HFFc6 (cell line): ENCODE results near the gene RAD51AP1. TPM values are rescaled to one million over a fixed set of nuclear protein-coding genes. Genes with fewer than 3 reads are reported as not detected.
"Not testable (repeated sequence)": the region's sequence is repeated elsewhere in the genome, so short reads cannot be mapped to it uniquely, and the experiment has no call there.

ENCODE experiments used
- DNase-seq: peaks from one replicate; pipeline ENCODE4 v3.0.0-alpha.2; 2018
- H3K27ac Mint-ChIP-seq: 2 replicates; pipeline ENCODE4 v1.8.0; 2020; ENCODE audit warnings: mild to moderate bottlenecking, mixed read lengths
- H3K27me3 Mint-ChIP-seq: 2 replicates; pipeline ENCODE4 v1.8.0; 2021; ENCODE audit warnings: mild to moderate bottlenecking, moderate library complexity, mixed read lengths; ENCODE audit not compliant: insufficient read depth
- H3K36me3 Mint-ChIP-seq: 2 replicates; pipeline ENCODE4 v1.8.0; 2021; ENCODE audit warnings: low read depth, mixed read lengths
- H3K4me1 Mint-ChIP-seq: 2 replicates; pipeline ENCODE4 v1.8.0; 2020; ENCODE audit warnings: low read depth, mixed read lengths
- H3K4me3 Mint-ChIP-seq: 2 replicates; pipeline ENCODE4 v1.8.0; 2020; ENCODE audit warnings: mild to moderate bottlenecking, moderate library complexity, mixed read lengths
- H3K9me3 Mint-ChIP-seq: 2 replicates; pipeline ENCODE4 v1.8.0; 2020; ENCODE audit warnings: mild to moderate bottlenecking, mixed read lengths
- total RNA-seq, 6 experiments: library from RNA; stranded (reverse); fragmentation: NEBNext Ultra II Directional; extraction: Animal tissue kit (Norgen Biotek cat#: 25700); gene quantifications; 2 replicates in 1 of 6; 3 replicates in 5 of 6; pipeline ENCODE4 v1.2.3, GENCODE V29; 2021
- TF ChIP-seq, protein P1 (sequence below): fragments of 200-600 bp; sonication (generic); IDR thresholded peaks from 2 replicates; pipeline ENCODE4 v1.5.0; 2021; ENCODE audit warnings: antibody characterized with exemption, mild to moderate bottlenecking

RAD51AP1 gene
- total RNA-seq, 6 experiments from 2014 or later: 9.3 to 20.2 (median 18.0) TPM

DNA sequence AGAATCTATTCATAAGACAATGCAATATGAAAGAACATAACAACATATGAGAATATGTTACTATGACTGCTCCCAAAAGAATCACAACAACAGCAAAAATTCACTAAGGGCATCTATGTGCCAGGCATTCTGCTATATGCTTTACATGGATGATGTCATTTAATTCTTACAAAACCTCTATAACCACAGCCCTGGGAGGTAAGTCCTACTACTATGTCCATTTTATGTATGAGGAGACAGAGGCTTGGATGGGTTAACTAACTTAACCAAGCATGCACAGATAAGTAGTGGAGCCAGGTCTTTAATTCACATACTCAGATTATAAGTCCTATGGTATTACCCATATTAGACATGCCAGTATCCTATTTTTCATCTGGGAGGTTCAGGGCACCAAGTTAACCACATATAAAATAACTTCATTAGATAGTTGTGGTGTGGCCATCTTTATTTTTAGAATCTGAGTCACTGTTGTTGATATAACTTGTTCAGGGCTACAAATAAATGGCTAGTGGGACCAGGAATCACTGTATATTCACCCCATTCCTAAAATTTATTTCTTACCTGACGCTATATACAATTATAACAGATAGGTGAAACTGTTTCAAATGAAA is 33.2 kb upstream of the RAD51AP1 start:
- Mint-ChIP-seq H3K27ac (peak overlapping the region; percentile 19; the same call in 1 of the 2 replicates), H3K4me1 (peaks cover 25% of the 10 kb centered on the region), H3K4me3 (no peak overlapping the region), H3K36me3 (peaks cover 14% of the 10 kb centered on the region), H3K9me3 (no peaks in the 10 kb centered on the region), H3K27me3 (no peaks in the 10 kb centered on the region)
- DNase-seq: peak; percentile 51
- TF ChIP-seq, protein P1, sequence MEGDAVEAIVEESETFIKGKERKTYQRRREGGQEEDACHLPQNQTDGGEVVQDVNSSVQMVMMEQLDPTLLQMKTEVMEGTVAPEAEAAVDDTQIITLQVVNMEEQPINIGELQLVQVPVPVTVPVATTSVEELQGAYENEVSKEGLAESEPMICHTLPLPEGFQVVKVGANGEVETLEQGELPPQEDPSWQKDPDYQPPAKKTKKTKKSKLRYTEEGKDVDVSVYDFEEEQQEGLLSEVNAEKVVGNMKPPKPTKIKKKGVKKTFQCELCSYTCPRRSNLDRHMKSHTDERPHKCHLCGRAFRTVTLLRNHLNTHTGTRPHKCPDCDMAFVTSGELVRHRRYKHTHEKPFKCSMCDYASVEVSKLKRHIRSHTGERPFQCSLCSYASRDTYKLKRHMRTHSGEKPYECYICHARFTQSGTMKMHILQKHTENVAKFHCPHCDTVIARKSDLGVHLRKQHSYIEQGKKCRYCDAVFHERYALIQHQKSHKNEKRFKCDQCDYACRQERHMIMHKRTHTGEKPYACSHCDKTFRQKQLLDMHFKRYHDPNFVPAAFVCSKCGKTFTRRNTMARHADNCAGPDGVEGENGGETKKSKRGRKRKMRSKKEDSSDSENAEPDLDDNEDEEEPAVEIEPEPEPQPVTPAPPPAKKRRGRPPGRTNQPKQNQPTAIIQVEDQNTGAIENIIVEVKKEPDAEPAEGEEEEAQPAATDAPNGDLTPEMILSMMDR: no peak

GRCh38 chr12:4506430-4506829 is 32.3 kb upstream of the RAD51AP1 start:
- no peaks in the 10 kb centered on the region for H3K27me3 Mint-ChIP-seq
- DNase-seq: no peak
- peaks cover 25% of the 10 kb centered on the region for H3K4me1 Mint-ChIP-seq
- TF ChIP-seq, protein P1: no peak
- peaks cover 14% of the 10 kb centered on the region for H3K36me3 Mint-ChIP-seq
- no peak overlapping the region for H3K4me3 Mint-ChIP-seq
- H3K9me3 Mint-ChIP-seq: no peaks in the 10 kb centered on the region
- H3K27ac Mint-ChIP-seq: no peak overlapping the region

- no peaks in the 10 kb centered on the region for H3K27me3 Mint-ChIP-seq
- H3K4me3 Mint-ChIP-seq: peak overlapping the region; percentile 4; the same call in 1 of the 2 replicates
- H3K27ac Mint-ChIP-seq: peak overlapping the region; percentile 56
- H3K4me1 Mint-ChIP-seq: peaks cover 25% of the 10 kb centered on the region
- H3K9me3 Mint-ChIP-seq: no peaks in the 10 kb centered on the region
- DNase-seq: peak; percentile 61
- peaks cover 11% of the 10 kb centered on the region for H3K36me3 Mint-ChIP-seq
- TF ChIP-seq, protein P1: no peak
Observed at GRCh38 chr12:4506870-4507269, 31.8 kb upstream of the RAD51AP1 start.

DNA sequence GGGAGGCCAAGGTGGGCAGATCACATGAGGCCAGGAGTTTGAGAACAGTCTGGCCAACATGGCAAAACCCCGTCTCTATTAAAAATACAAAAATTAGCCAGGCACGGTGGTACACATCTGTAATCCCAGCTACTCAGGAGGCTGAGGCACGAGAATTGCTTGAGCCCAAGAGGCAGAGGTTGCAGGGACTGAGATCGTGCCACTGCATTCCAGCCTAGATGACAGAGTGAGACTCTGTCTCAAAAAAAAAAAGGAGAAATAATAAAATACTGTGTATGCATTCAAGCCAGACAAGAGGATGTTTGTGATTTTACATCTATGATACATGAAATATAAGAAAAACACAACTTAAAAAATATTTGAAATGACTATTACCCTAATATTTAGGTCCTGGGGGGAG is 30.2 kb upstream of the RAD51AP1 start:
- DNase-seq, H3K9me3 Mint-ChIP-seq, H3K27ac Mint-ChIP-seq, H3K27me3 Mint-ChIP-seq, H3K36me3 Mint-ChIP-seq, H3K4me3 Mint-ChIP-seq: not testable (repeated sequence)
- H3K4me1 Mint-ChIP-seq: peaks cover 25% of the 10 kb centered on the region

DNA sequence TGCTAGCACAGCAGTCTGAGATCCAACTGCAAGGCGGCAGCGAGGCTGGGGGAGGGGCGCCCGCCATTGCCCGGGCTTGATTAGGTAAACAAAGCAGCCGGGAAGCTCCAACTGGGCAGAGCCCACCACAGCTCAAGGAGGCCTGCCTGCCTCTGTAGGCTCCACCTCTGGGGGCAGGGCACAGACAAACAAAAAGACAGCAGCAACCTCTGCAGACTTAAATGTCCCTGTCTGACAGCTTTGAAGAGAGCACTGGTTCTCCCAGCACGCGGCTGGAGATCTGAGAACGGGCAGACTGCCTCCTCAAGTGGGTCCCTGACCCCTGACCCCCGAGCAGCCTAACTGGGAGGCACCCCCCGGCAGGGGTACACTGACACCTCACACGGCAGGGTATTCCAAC is 29.4 kb upstream of the RAD51AP1 start:
- H3K9me3 Mint-ChIP-seq, DNase-seq, H3K4me3 Mint-ChIP-seq, H3K27ac Mint-ChIP-seq, H3K36me3 Mint-ChIP-seq, H3K27me3 Mint-ChIP-seq: not testable (repeated sequence)
- peaks cover 25% of the 10 kb centered on the region for H3K4me1 Mint-ChIP-seq

DNA sequence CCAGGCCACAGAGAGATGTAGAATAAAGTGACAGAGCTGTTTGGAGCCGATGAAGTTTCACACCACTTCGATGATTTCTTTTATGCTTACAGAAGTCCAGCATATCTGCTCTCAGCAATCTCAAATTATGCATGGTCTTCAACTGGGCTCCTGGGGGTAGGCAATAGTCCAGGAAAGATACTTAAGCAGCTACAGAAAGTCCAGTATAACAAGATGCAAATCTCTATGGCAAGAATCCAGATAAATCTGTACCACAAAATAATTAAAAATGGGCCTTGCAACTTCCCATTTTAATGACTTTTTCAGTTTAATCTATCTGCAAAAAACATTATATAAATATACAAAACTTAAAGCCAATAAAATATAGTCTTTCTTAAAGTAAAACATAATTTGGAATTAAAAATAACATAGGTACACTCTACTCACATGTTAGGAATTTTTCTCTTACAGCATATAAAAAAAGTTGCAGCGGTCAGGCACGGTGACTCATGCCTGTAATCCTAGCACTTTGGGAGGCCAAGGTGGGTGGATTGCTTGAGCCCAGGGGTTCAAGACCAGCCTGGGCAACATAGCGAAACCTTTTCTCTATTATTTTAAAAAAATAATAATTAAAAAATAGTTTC is 20.5 kb upstream of the RAD51AP1 start:
- Mint-ChIP-seq H3K4me1 (peaks cover 24% of the 10 kb centered on the region), H3K27ac (peak overlapping the region; percentile 58), H3K27me3 (no peaks in the 10 kb centered on the region; the same call in 1 of the 2 replicates), H3K36me3 (peaks cover 26% of the 10 kb centered on the region), H3K4me3 (peak overlapping the region; percentile 56), H3K9me3 (no peaks in the 10 kb centered on the region)
- peak; percentile 67 for DNase-seq
- TF ChIP-seq, protein P1: no peak

DNA sequence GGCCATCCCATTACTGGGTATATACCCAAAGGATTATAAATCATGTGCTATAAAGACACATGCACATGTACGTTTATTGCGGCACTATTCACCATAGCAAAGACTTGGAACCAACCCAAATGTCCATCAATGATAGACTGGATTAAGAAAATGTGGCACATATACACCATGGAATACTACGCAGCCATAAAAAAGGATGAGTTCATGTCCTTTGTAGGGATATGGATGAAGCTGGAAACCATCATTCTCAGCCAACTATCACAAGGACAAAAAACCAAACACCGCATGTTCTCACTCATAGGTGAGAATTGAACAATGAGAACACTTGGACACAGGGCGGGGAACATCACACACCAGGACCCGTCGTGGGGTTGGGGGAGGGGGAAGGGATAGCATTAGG is 15.2 kb upstream of the RAD51AP1 start:
- not testable (repeated sequence) for H3K27ac Mint-ChIP-seq, H3K9me3 Mint-ChIP-seq, H3K27me3 Mint-ChIP-seq, DNase-seq, H3K4me3 Mint-ChIP-seq
- Mint-ChIP-seq H3K4me1 (peaks cover 15% of the 10 kb centered on the region), H3K36me3 (peaks cover 15% of the 10 kb centered on the region)
